Superior temporal gyrus (tissue), 1 donor: ENCODE measurements around the gene CHRNA4.

Experiments
- DNase-seq: peaks from one replicate; pipeline ENCODE4 v3.0.0-alpha.2; 2016; ENCODE audit errors: extremely low spot score

The CHRNA4 gene

GRCh38 chr20:63320616-63321147, 40.5 kb downstream of the CHRNA4 start:
- DNase-seq, result no peak

DNA sequence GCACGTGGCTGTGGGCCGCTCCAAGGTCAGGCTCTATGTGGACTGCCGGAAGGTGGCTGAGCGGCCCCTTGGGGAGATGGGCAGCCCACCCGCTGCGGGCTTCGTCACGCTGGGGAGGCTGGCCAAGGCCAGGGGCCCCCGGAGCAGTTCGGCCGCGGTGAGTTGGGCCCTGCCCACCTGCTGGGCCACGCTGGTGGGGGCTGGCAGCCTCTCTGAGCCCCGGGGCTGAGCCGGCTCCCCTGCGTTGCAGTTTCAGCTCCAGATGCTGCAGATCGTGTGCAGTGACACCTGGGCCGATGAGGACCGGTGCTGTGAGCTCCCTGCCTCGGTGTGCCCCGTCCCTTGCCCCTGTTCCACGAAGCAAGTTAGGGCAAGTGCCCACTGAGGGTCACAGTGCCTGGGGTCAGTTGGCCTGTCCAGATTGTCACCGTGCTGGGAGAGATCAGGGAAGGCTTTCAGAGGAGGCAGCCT, 41.1 kb downstream of the CHRNA4 start:
- DNase-seq, result no peak

- DNase-seq, result no peak
Measured at GRCh38 chr20:63319164-63320040, 41.7 kb downstream of the CHRNA4 start.

- no peak for DNase-seq
Measured at GRCh38 chr20:63318391-63319163, 42.6 kb downstream of the CHRNA4 start.

- no peak for DNase-seq
Measured at GRCh38 chr20:63317601-63318291, 43.4 kb downstream of the CHRNA4 start.

GRCh38 chr20:63317061-63317460, 44.1 kb downstream of the CHRNA4 start:
- DNase-seq, result no peak

GRCh38 chr20:63316502-63316921, 44.6 kb downstream of the CHRNA4 start:
- no peak for DNase-seq

- no peak for DNase-seq
Measured at GRCh38 chr20:63315731-63316491, 45.2 kb downstream of the CHRNA4 start.

GRCh38 chr20:63315240-63315689, 45.9 kb downstream of the CHRNA4 start:
- no peak for DNase-seq

DNA sequence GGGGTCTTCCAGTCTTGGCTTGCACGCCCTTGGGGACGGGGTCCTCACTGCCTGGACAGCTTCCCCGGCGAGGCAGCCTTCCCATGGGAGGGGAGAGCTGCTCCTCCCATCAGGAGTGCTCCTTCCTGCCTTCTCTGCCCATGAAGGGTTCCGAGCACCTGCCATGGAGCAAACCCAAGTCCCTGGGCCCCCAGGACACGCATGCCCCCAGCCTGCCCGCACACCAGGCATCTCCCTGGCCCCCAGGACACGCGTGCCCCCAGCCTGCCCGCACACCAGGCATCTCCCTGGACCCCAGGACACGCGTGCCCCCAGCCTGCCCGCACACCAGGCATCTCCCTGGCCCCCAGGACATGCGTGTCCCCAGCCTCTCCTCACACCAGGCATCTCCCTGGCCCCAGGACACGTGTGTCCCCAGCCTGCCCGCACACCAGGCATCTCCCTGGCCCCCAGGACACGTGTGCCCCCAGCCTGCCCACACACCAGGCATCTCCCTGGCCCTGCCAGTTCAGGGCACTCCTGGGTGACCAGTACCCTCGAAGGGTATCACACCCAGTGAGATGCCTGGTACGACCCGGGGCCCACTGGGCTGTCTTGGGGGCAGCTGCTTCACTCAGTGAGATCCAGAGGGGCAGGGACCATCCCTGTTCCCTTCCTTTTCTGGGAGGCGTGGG, 46.4 kb downstream of the CHRNA4 start:
- no peak for DNase-seq

- no peak for DNase-seq
Measured at GRCh38 chr20:63314015-63314471, 47.1 kb downstream of the CHRNA4 start.

- no peak for DNase-seq
Measured at GRCh38 chr20:63313349-63314014, 47.7 kb downstream of the CHRNA4 start.

GRCh38 chr20:63312690-63313348, 48.3 kb downstream of the CHRNA4 start:
- no peak for DNase-seq

GRCh38 chr20:63312273-63312672, 48.9 kb downstream of the CHRNA4 start:
- DNase-seq, result no peak

GRCh38 chr20:63311833-63312243, 49.3 kb downstream of the CHRNA4 start:
- DNase-seq, result no peak

- DNase-seq, result no peak
Measured at GRCh38 chr20:63311186-63311832, 49.8 kb downstream of the CHRNA4 start.

- DNase-seq, result no peak
Measured at GRCh38 chr20:63310265-63310991, 50.7 kb downstream of the CHRNA4 start.
